ENCODE measurements around the gene ATOSB.

The ATOSB gene

DNA sequence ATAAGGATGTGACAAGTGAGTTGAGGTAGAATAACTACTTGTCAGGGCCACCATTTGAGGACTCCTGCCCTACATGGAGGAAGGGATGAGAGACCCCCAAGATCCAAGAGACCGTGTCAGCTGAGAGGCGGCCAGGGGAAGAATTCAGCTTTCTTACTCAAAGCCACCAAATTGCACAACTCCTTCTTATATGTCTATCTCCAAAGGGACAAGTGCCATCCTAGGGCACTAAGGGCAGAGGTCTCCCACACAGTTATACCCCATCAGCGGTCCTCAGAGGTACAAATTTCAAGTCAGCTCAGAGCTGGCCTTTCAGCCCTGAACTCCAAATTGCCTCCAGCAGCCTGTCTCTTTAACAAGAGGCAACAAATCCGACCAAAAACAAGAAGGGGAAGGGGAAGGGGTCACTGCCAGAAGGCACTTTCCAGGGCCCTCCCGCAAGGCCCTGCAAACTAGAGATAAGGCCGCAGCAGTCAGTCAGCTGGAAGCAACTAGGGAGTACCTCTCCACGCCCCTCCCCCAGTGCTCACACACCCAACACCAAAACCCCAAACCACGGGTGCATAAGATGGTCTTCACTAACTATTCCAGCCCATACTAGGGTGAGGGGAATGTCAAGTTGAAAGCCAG is 6.6 kb downstream of the ATOSB start:
- Histone ChIP-seq H3K9me3 (ENCODE audit: severe bottlenecking) (no peaks in the 10 kb centered on the region), H3K4me3 (ENCODE audit: low read depth, low read length) (no peak overlapping the region), H3K27ac (no peak overlapping the region), H3K27me3 (ENCODE audit: insufficient read depth, low read depth, severe bottlenecking) (no peaks in the 10 kb centered on the region), H3K36me3 (0 out of 2 replicates have a peak, but pooled peaks cover 4% of the 10 kb centered on the region)
- TF ChIP-seq, protein P1, sequence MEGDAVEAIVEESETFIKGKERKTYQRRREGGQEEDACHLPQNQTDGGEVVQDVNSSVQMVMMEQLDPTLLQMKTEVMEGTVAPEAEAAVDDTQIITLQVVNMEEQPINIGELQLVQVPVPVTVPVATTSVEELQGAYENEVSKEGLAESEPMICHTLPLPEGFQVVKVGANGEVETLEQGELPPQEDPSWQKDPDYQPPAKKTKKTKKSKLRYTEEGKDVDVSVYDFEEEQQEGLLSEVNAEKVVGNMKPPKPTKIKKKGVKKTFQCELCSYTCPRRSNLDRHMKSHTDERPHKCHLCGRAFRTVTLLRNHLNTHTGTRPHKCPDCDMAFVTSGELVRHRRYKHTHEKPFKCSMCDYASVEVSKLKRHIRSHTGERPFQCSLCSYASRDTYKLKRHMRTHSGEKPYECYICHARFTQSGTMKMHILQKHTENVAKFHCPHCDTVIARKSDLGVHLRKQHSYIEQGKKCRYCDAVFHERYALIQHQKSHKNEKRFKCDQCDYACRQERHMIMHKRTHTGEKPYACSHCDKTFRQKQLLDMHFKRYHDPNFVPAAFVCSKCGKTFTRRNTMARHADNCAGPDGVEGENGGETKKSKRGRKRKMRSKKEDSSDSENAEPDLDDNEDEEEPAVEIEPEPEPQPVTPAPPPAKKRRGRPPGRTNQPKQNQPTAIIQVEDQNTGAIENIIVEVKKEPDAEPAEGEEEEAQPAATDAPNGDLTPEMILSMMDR (IDR thresholded peaks at IDR 0.05; ENCODE audit: low read depth, low read length) = no peak
- DNase-seq = no peak

GRCh38 chr9:35108461-35108860 is 7.2 kb downstream of the ATOSB start:
- Histone ChIP-seq H3K27me3 (ENCODE audit: insufficient read depth, low read depth, severe bottlenecking) (no peaks in the 10 kb centered on the region), H3K36me3 (0 out of 2 replicates have a peak, but pooled peaks cover 4% of the 10 kb centered on the region), H3K4me3 (ENCODE audit: low read depth, low read length) (no peak overlapping the region), H3K9me3 (ENCODE audit: severe bottlenecking) (no peaks in the 10 kb centered on the region), H3K27ac (no peak overlapping the region)
- DNase-seq = no peak
- TF ChIP-seq, protein P1 (IDR thresholded peaks at IDR 0.05; ENCODE audit: low read depth, low read length) = no peak

GRCh38 chr9:35107297-35108290 is 8.1 kb downstream of the ATOSB start:
- no peak for DNase-seq
- TF ChIP-seq, protein P1 (IDR thresholded peaks at IDR 0.05; ENCODE audit: low read depth, low read length) = no peak
- Histone ChIP-seq H3K27me3 (ENCODE audit: insufficient read depth, low read depth, severe bottlenecking) (no peaks in the 10 kb centered on the region), H3K9me3 (ENCODE audit: severe bottlenecking) (no peaks in the 10 kb centered on the region), H3K4me3 (ENCODE audit: low read depth, low read length) (no peak overlapping the region), H3K36me3 (0 out of 2 replicates have a peak, but pooled peaks cover 4% of the 10 kb centered on the region), H3K27ac (no peak overlapping the region)

DNA sequence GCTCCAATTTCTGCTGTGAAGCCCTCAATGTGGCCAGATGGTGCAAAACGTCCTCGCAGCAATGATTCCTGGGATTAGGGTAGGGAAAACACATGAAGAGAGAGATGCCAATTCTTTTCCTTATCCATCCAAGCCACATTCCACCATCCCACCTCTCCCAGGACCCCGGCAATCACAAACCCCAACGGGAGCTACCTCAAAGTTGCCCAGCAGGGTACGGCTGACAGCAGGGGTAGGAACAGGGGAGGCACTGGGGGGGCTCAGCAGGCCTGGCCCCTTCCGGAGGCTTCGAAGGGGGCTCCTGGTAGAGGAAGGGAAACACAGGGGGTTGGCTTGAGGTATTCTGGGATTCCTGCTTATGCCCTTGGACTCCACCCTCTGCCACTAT is 9.3 kb downstream of the ATOSB start:
- Histone ChIP-seq H3K27ac (no peak overlapping the region), H3K36me3 (peaks cover 8% of the 10 kb centered on the region), H3K27me3 (ENCODE audit: insufficient read depth, low read depth, severe bottlenecking) (no peaks in the 10 kb centered on the region), H3K4me3 (ENCODE audit: low read depth, low read length) (no peak overlapping the region), H3K9me3 (ENCODE audit: severe bottlenecking) (no peaks in the 10 kb centered on the region)
- TF ChIP-seq, protein P1 (IDR thresholded peaks at IDR 0.05; ENCODE audit: low read depth, low read length) = no peak
- no peak for DNase-seq

DNA sequence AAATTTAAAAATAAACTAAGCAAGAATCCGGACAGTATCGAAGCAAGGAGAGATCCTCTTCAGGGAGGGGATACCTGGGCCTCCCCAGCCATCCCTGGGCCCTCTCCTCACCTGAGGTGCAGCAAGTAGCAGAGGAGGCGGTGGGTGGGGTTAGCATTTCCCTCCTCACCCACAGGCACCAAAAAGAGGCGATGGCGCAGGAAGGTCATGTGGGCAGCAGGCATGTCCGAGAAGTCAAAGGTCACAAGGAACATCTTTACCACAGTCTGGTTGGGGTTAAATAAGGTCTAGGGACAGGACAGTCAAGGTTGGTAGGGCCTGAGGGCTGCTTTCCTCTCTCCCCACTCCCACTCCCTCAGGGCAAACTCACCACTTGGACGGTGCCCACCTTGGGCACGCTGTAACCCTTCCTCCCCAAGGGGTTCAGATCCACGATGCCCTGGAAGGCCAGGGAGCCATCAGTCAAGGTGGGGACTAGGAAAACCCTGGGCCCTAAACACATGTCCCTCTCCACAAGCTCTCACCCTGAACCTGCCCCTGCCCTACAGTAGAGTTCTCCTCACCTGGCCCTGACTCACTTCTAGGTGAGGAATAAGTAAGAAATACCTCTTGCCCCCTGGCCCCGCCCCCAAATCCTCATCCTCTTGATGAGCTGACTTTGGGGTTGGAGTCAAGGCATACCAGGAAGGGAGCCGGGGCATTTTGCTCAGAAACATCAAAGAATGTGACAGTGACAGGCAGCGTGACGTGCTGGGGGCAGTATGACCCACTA is 9.9 kb downstream of the ATOSB start:
- Histone ChIP-seq H3K36me3 (peaks cover 14% of the 10 kb centered on the region), H3K9me3 (ENCODE audit: severe bottlenecking) (no peaks in the 10 kb centered on the region)
- TF ChIP-seq, protein P1 (IDR thresholded peaks at IDR 0.05; ENCODE audit: low read depth, low read length) = no peak

More for the DNA sequence above, 9.9 kb downstream of the ATOSB start:
- H3K27me3 ChIP-seq (ENCODE audit: insufficient read depth, low read depth, severe bottlenecking) = no peaks in the 10 kb centered on the region
- DNase-seq = no peak
- no peak overlapping the region for H3K27ac ChIP-seq
- H3K4me3 ChIP-seq (ENCODE audit: low read depth, low read length) = no peak overlapping the region
